ENCODE measurements around the gene MDC1.
"Not testable (repeated sequence)": the region's sequence is repeated elsewhere in the genome, so short reads cannot be mapped to it uniquely, and the experiment has no call there.

MDC1 gene

GRCh38 chr6:30717129-30717844, at the start of gene MDC1:
TSS of gene MDC1 (minus strand) at chr6:30717281. CDS start at chr6:30715175, 2,106 bp downstream.
- DNase-seq, result peak; percentile 100

GRCh38 chr6:30766461-30767157, 49.5 kb upstream of the MDC1 start:
- no peak for DNase-seq

GRCh38 chr6:30765495-30765894, 48.4 kb upstream of the MDC1 start:
- not testable (repeated sequence) for DNase-seq

- not testable (repeated sequence) for DNase-seq
Measured at GRCh38 chr6:30764490-30765043, 47.5 kb upstream of the MDC1 start.

- no peak for DNase-seq
Measured at GRCh38 chr6:30763618-30764489, 46.8 kb upstream of the MDC1 start.

GRCh38 chr6:30763155-30763617, 46.1 kb upstream of the MDC1 start:
- DNase-seq, result no peak

- no peak for DNase-seq
Measured at GRCh38 chr6:30761791-30762429, 44.8 kb upstream of the MDC1 start.

GRCh38 chr6:30760549-30760948, 43.5 kb upstream of the MDC1 start:
- DNase-seq, result no peak

- no peak for DNase-seq
Measured at GRCh38 chr6:30759575-30760239, 42.6 kb upstream of the MDC1 start.

GRCh38 chr6:30757261-30757904, 40.3 kb upstream of the MDC1 start:
- DNase-seq, result no peak

GRCh38 chr6:30756405-30757003, 39.4 kb upstream of the MDC1 start:
- not testable (repeated sequence) for DNase-seq

- DNase-seq, result no peak
Measured at GRCh38 chr6:30754631-30755030, 37.5 kb upstream of the MDC1 start.

GRCh38 chr6:30752157-30752927, 35.3 kb upstream of the MDC1 start:
- peak; percentile 59 for DNase-seq

- DNase-seq, result no peak
Measured at GRCh38 chr6:30750379-30750668, 33.2 kb upstream of the MDC1 start.

GRCh38 chr6:30749554-30750378, 32.7 kb upstream of the MDC1 start:
- DNase-seq, result no peak

- no peak for DNase-seq
Measured at GRCh38 chr6:30748851-30749540, 31.9 kb upstream of the MDC1 start.

- DNase-seq, result no peak
Measured at GRCh38 chr6:30747902-30748769, 31.1 kb upstream of the MDC1 start.

GRCh38 chr6:30747300-30747687, 30.2 kb upstream of the MDC1 start:
- DNase-seq, result no peak

All from CD4-positive, alpha-beta T cell treated with Interleukin-15 for 1 hour (primary cell).